ENCODE measurements around the gene ANGPT4.

The ANGPT4 gene

GRCh38 chr20:934186-934840 lies 18.2 kb upstream of the ANGPT4 start:
- no peak for DNase-seq

- DNase-seq, result no peak
Measured at GRCh38 chr20:933029-933428, 16.9 kb upstream of the ANGPT4 start.

GRCh38 chr20:931401-931800 lies 15.3 kb upstream of the ANGPT4 start:
- peak; percentile 68 for DNase-seq

GRCh38 chr20:926670-927069 lies 10.5 kb upstream of the ANGPT4 start:
- DNase-seq, result no peak

GRCh38 chr20:925516-925915 lies 9.4 kb upstream of the ANGPT4 start:
- no peak for DNase-seq

GRCh38 chr20:924639-925038 lies 8.5 kb upstream of the ANGPT4 start:
- DNase-seq, result no peak

GRCh38 chr20:922781-923180 lies 6.6 kb upstream of the ANGPT4 start:
- DNase-seq, result no peak

- no peak for DNase-seq
Measured at GRCh38 chr20:921068-921467, 4.9 kb upstream of the ANGPT4 start.

- DNase-seq, result no peak
Measured at GRCh38 chr20:920311-920710, 4.2 kb upstream of the ANGPT4 start.

- DNase-seq, result no peak
Measured at GRCh38 chr20:919491-919916, 3.4 kb upstream of the ANGPT4 start.

- DNase-seq, result no peak
Measured at GRCh38 chr20:917416-917815, 1.3 kb upstream of the ANGPT4 start.

- DNase-seq, result no peak
Measured at GRCh38 chr20:916825-917224, 691 bp upstream of the ANGPT4 start.

- no peak for DNase-seq
Measured at GRCh38 chr20:914727-915498, 1.2 kb downstream of the ANGPT4 start.

GRCh38 chr20:913306-913849 lies 2.8 kb downstream of the ANGPT4 start:
- no peak for DNase-seq

- DNase-seq, result peak; percentile 17
Measured at GRCh38 chr20:911882-912600, 4.1 kb downstream of the ANGPT4 start.

- no peak for DNase-seq
Measured at GRCh38 chr20:910870-911770, 5.0 kb downstream of the ANGPT4 start.

GRCh38 chr20:910132-910869 lies 5.8 kb downstream of the ANGPT4 start:
- no peak for DNase-seq

GRCh38 chr20:909641-910040 lies 6.5 kb downstream of the ANGPT4 start:
- DNase-seq, result no peak

- DNase-seq, result no peak
Measured at GRCh38 chr20:906703-907270, 9.3 kb downstream of the ANGPT4 start.

- no peak for DNase-seq
Measured at GRCh38 chr20:906001-906520, 10.1 kb downstream of the ANGPT4 start.

GRCh38 chr20:905396-905961 lies 10.7 kb downstream of the ANGPT4 start:
- DNase-seq, result no peak
